Retina (tissue), 1 donor: ENCODE results near the gene RTN4.
"Not testable (repeated sequence)": the region's sequence is repeated elsewhere in the genome, so short reads cannot be mapped to it uniquely, and the experiment has no call there.

Experiments
- DNase-seq: peaks from one replicate; pipeline ENCODE4 v3.0.0-alpha.2; 2016

The RTN4 gene

GRCh38 chr2:55063226-55063625, 13.0 kb upstream of the RTN4 start:
- DNase-seq = no peak

- DNase-seq = no peak
Measured at GRCh38 chr2:55062754-55063153, 12.5 kb upstream of the RTN4 start.

- DNase-seq = no peak
Measured at GRCh38 chr2:55061523-55062344, 11.5 kb upstream of the RTN4 start.

GRCh38 chr2:55059793-55060192, 9.5 kb upstream of the RTN4 start:
- DNase-seq = no peak

- DNase-seq = no peak
Measured at GRCh38 chr2:55057474-55057873, 7.2 kb upstream of the RTN4 start.

- no peak for DNase-seq
Measured at GRCh38 chr2:55056024-55056521, 5.8 kb upstream of the RTN4 start.

- DNase-seq = no peak
Measured at GRCh38 chr2:55054106-55054875, 4.0 kb upstream of the RTN4 start.

- not testable (repeated sequence) for DNase-seq
Measured at GRCh38 chr2:55053225-55053624, 3.0 kb upstream of the RTN4 start.

GRCh38 chr2:55052129-55053061, 2.1 kb upstream of the RTN4 start:
- no peak for DNase-seq

- no peak for DNase-seq
Measured at GRCh38 chr2:55051026-55051866, 995 bp upstream of the RTN4 start.

- DNase-seq = no peak
Measured at GRCh38 chr2:55049821-55050099, 491 bp downstream of the RTN4 start.

GRCh38 chr2:55049043-55049820, 1.0 kb downstream of the RTN4 start:
- DNase-seq = peak; percentile 91

- no peak for DNase-seq
Measured at GRCh38 chr2:55048508-55049042, 1.7 kb downstream of the RTN4 start.

GRCh38 chr2:55047677-55048299, 2.5 kb downstream of the RTN4 start:
- peak; percentile 15 for DNase-seq

GRCh38 chr2:55045780-55046179, 4.5 kb downstream of the RTN4 start:
- DNase-seq = no peak

GRCh38 chr2:55043841-55044240, 6.4 kb downstream of the RTN4 start:
- DNase-seq = no peak

- DNase-seq = no peak
Measured at GRCh38 chr2:55038428-55038827, 11.8 kb downstream of the RTN4 start.

GRCh38 chr2:55035716-55036115, 14.5 kb downstream of the RTN4 start:
- no peak for DNase-seq

GRCh38 chr2:55033921-55034320, 16.3 kb downstream of the RTN4 start:
- no peak for DNase-seq

- DNase-seq = no peak
Measured at GRCh38 chr2:55033076-55033742, 17.0 kb downstream of the RTN4 start.
